Ishikawa (cell line): ENCODE results near the gene FOXO3.
A peak's percentile ranks its signal among the peaks of the same experiment; 100 is the strongest.

Source experiments
- CEBPB ChIP-seq: IDR thresholded peaks from 2 replicates; pipeline ENCODE4 v1.6.1; 2012
- CREB1 ChIP-seq: IDR thresholded peaks from 2 replicates; pipeline ENCODE4 v1.6.1; 2012; ENCODE audit warnings: low read depth
- EGR1 ChIP-seq: IDR thresholded peaks from 2 replicates; pipeline ENCODE4 v1.6.1; 2012
- EP300 ChIP-seq: IDR thresholded peaks from 2 replicates; pipeline ENCODE4 v1.6.1; 2012; ENCODE audit warnings: borderline replicate concordance
- FOXM1 ChIP-seq: IDR thresholded peaks from 2 replicates; pipeline ENCODE4 v1.6.1; 2012; ENCODE audit warnings: low read depth, borderline replicate concordance
- MAX ChIP-seq: IDR thresholded peaks from 2 replicates; pipeline ENCODE4 v1.6.1; 2012
- NFIC ChIP-seq: IDR thresholded peaks from 2 replicates; pipeline ENCODE4 v1.6.1; 2012
- RAD21 ChIP-seq: IDR thresholded peaks from 2 replicates; pipeline ENCODE4 v1.6.1; 2012; ENCODE audit warnings: low read depth
- REST ChIP-seq: IDR thresholded peaks from 2 replicates; pipeline ENCODE4 v1.6.1; 2012; ENCODE audit warnings: low read depth, mild to moderate bottlenecking
- TCF12 ChIP-seq: IDR thresholded peaks from 2 replicates; pipeline ENCODE4 v1.6.1; 2012; ENCODE audit warnings: low read depth
- TEAD4 ChIP-seq: IDR thresholded peaks from 2 replicates; pipeline ENCODE4 v1.6.1; 2012
- USF1 ChIP-seq: IDR thresholded peaks from 2 replicates; pipeline ENCODE4 v1.6.1; 2012
- YY1 ChIP-seq: IDR thresholded peaks from 2 replicates; pipeline ENCODE4 v1.6.1; 2012; ENCODE audit warnings: low read depth
- ZBTB7A ChIP-seq: IDR thresholded peaks from 2 replicates; pipeline ENCODE4 v1.6.1; 2012; ENCODE audit warnings: low read depth

Gene FOXO3

GRCh38 chr6:108726726-108727339 lies 166.1 kb downstream of the FOXO3 start:
- TF ChIP-seq RAD21: no peak

GRCh38 chr6:108727966-108728730 lies 167.4 kb downstream of the FOXO3 start:
- TF ChIP-seq EP300 (no peak), EGR1 (no peak), REST (no peak), CEBPB (no peak), MAX (no peak), ZBTB7A (no peak), YY1 (no peak), USF1 (no peak), NFIC (no peak), TEAD4 (no peak)

DNA sequence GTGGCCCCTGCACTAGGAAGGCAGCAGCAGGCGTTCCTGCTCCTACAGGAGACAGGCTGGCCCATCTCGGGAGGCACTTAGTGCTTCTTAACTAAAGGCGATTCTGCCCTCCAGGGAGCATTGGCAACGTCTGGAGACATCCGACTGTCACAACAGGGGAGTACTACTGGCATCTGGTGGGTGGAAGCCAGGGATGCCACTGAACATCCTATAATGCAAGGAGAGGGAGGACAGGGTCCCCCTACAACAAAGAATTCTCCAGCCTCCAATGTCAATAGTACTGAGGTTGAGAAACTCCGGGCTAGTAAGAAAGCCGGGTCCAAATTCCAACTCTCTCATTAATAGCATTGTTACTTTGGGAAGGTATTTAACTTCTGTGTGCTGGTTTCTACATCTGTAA lies 168.1 kb downstream of the FOXO3 start:
- TF ChIP-seq USF1: no peak
- no peak for TF ChIP-seq EP300
- no peak for TF ChIP-seq EGR1
- no peak for TF ChIP-seq FOXM1
- no peak for TF ChIP-seq RAD21
- no peak for TF ChIP-seq TCF12
- TF ChIP-seq CREB1: no peak
- no peak for TF ChIP-seq CEBPB
- TF ChIP-seq TEAD4: no peak

- no peak for TF ChIP-seq RAD21
- no peak for TF ChIP-seq CREB1
- no peak for TF ChIP-seq ZBTB7A
- TF ChIP-seq FOXM1: no peak
- no peak for TF ChIP-seq TEAD4
- TF ChIP-seq REST: no peak
- no peak for TF ChIP-seq MAX
- no peak for TF ChIP-seq NFIC
- TF ChIP-seq TCF12: no peak
- TF ChIP-seq YY1: no peak
- no peak for TF ChIP-seq EP300
- no peak for TF ChIP-seq CEBPB
Measured at GRCh38 chr6:108730635-108731515, 170.2 kb downstream of the FOXO3 start.

DNA sequence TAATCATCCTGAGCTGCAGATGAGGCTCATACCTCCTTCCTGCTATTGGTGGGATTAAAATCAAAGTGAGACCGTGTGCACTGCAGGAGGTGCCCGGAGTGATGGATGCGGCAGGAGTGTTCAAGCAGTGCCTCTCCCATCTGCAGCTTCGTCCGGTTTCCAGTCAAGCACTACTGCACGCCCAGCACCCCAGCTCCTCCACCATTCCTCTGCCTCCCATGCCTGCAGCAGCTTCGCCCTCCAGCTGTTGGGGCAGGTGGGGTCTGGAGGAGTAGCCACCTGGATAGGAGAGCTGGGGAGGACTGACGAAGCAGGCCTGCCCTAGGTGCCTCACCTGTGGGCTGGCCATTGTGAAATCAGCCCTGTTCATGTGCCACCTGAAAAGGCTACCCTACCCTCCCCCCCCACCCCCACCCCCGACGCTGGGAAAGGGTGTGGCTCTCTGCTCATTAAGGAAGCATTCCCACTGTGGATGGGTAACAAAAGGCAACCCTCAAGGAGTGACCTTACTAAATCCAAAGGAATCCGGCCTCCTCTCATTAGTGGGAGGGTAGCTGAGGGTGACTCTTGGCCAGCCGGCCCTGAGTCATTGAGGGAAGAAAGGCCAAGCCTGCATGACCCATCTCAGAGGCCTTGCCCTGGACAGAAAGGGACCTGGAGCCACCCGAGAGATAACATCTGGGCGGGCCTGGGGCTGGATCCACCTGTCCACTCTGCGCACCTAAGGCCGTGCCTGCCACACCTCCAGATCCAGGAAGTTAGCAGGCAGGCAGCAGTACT lies 171.6 kb downstream of the FOXO3 start:
- TF ChIP-seq USF1: no peak
- TF ChIP-seq EP300: peak; percentile 25; the same call in 1 of the 2 replicates
- no peak for TF ChIP-seq MAX
- no peak for TF ChIP-seq RAD21
